ENCODE data around the gene SPANXD. TPM values are rescaled to one million over a fixed set of nuclear protein-coding genes. Genes with fewer than 3 reads are reported as not detected.
"Not testable (repeated sequence)": the region's sequence is repeated elsewhere in the genome, so short reads cannot be mapped to it uniquely, and the experiment has no call there.

Gene SPANXD
- total RNA-seq (ENCODE audit: unreplicated experiment): not detected
- long read RNA-seq: 0 reads

- not testable (repeated sequence) for H3K4me1 Mint-ChIP-seq (ENCODE audit: unreplicated experiment); DNase-seq (ENCODE audit: low spot score); H3K27me3 Mint-ChIP-seq (ENCODE audit: unreplicated experiment); H3K4me3 Mint-ChIP-seq (ENCODE audit: unreplicated experiment); H3K27ac Mint-ChIP-seq (ENCODE audit: unreplicated experiment); H3K9me3 Mint-ChIP-seq (ENCODE audit: unreplicated experiment); H3K36me3 Mint-ChIP-seq (ENCODE audit: low read depth, unreplicated experiment)
These were observed at the start of gene SPANXD for GRCh38 chrX:141698639-141699038. Gene SPANXD (minus strand): TSS chrX:141698739. CDS start chrX:141698405, 334 bp downstream.

GRCh38 chrX:141742666-141743065, 44.1 kb upstream of the SPANXD start:
- no peak overlapping the region for H3K4me3 Mint-ChIP-seq (ENCODE audit: unreplicated experiment)
- H3K36me3 Mint-ChIP-seq (ENCODE audit: low read depth, unreplicated experiment): no peaks in the 10 kb centered on the region
- no peaks in the 10 kb centered on the region for H3K4me1 Mint-ChIP-seq (ENCODE audit: unreplicated experiment)
- DNase-seq (ENCODE audit: low spot score): no peak
- no peaks in the 10 kb centered on the region for H3K27me3 Mint-ChIP-seq (ENCODE audit: unreplicated experiment)
- no peaks in the 10 kb centered on the region for H3K9me3 Mint-ChIP-seq (ENCODE audit: unreplicated experiment)
- H3K27ac Mint-ChIP-seq (ENCODE audit: unreplicated experiment): no peak overlapping the region
- TF ChIP-seq CTCF (IDR thresholded peaks at IDR 0.05; ENCODE audit: unreplicated experiment): no peak

- TF ChIP-seq CTCF (IDR thresholded peaks at IDR 0.05; ENCODE audit: unreplicated experiment): no peak
- Mint-ChIP-seq H3K4me1 (ENCODE audit: unreplicated experiment) (no peaks in the 10 kb centered on the region), H3K9me3 (ENCODE audit: unreplicated experiment) (no peaks in the 10 kb centered on the region), H3K27ac (ENCODE audit: unreplicated experiment) (no peak overlapping the region), H3K27me3 (ENCODE audit: unreplicated experiment) (no peaks in the 10 kb centered on the region), H3K4me3 (ENCODE audit: unreplicated experiment) (no peak overlapping the region), H3K36me3 (ENCODE audit: low read depth, unreplicated experiment) (no peaks in the 10 kb centered on the region)
- DNase-seq (ENCODE audit: low spot score): no peak
These were observed 38.1 kb upstream of the SPANXD start for GRCh38 chrX:141736656-141737055.

- no peak for DNase-seq (ENCODE audit: low spot score)
- TF ChIP-seq CTCF (IDR thresholded peaks at IDR 0.05; ENCODE audit: unreplicated experiment): no peak
- Mint-ChIP-seq H3K9me3 (ENCODE audit: unreplicated experiment) (no peaks in the 10 kb centered on the region), H3K4me3 (ENCODE audit: unreplicated experiment) (no peak overlapping the region), H3K27ac (ENCODE audit: unreplicated experiment) (no peak overlapping the region), H3K4me1 (ENCODE audit: unreplicated experiment) (no peaks in the 10 kb centered on the region), H3K27me3 (ENCODE audit: unreplicated experiment) (no peaks in the 10 kb centered on the region), H3K36me3 (ENCODE audit: low read depth, unreplicated experiment) (no peaks in the 10 kb centered on the region)
These were observed 34.8 kb upstream of the SPANXD start for GRCh38 chrX:141733371-141733770.

GRCh38 chrX:141732031-141732430, 33.5 kb upstream of the SPANXD start:
- no peak for DNase-seq (ENCODE audit: low spot score)
- no peaks in the 10 kb centered on the region for H3K27me3 Mint-ChIP-seq (ENCODE audit: unreplicated experiment)
- H3K27ac Mint-ChIP-seq (ENCODE audit: unreplicated experiment): no peak overlapping the region
- H3K4me1 Mint-ChIP-seq (ENCODE audit: unreplicated experiment): no peaks in the 10 kb centered on the region
- no peaks in the 10 kb centered on the region for H3K36me3 Mint-ChIP-seq (ENCODE audit: low read depth, unreplicated experiment)
- H3K9me3 Mint-ChIP-seq (ENCODE audit: unreplicated experiment): no peaks in the 10 kb centered on the region
- H3K4me3 Mint-ChIP-seq (ENCODE audit: unreplicated experiment): no peak overlapping the region
- no peak for TF ChIP-seq CTCF (IDR thresholded peaks at IDR 0.05; ENCODE audit: unreplicated experiment)

- H3K4me3 Mint-ChIP-seq (ENCODE audit: unreplicated experiment): no peak overlapping the region
- no peaks in the 10 kb centered on the region for H3K27me3 Mint-ChIP-seq (ENCODE audit: unreplicated experiment)
- DNase-seq (ENCODE audit: low spot score): no peak
- H3K4me1 Mint-ChIP-seq (ENCODE audit: unreplicated experiment): no peaks in the 10 kb centered on the region
- H3K27ac Mint-ChIP-seq (ENCODE audit: unreplicated experiment): no peak overlapping the region
- no peak for TF ChIP-seq CTCF (IDR thresholded peaks at IDR 0.05; ENCODE audit: unreplicated experiment)
- H3K9me3 Mint-ChIP-seq (ENCODE audit: unreplicated experiment): no peaks in the 10 kb centered on the region
- no peaks in the 10 kb centered on the region for H3K36me3 Mint-ChIP-seq (ENCODE audit: low read depth, unreplicated experiment)
These were observed 25.6 kb upstream of the SPANXD start for GRCh38 chrX:141724186-141724585.
